Activated CD8-positive, alpha-beta T cell treated with anti-CD3 and anti-CD28 coated beads, Interleukin-2, amount 10 ng/mL, durations not matched to agents 7 days and 5 days (primary cell): ENCODE data around the gene AQP3. TPM values are rescaled to one million over a fixed set of nuclear protein-coding genes. Genes with fewer than 3 reads are reported as not detected.

Source experiments
- ATAC-seq: fragments of 150-1000 bp; cut with Tn5 transposase; one replicate; pipeline ENCODE4 v1.10.0; 2021; ENCODE audit warnings: moderate library complexity
- CTCF ChIA-PET: fragments of 350-600 bp; sonication (Branson Sonifier 250); formaldehyde crosslinking; loops from one replicate; lab custom pipeline; 2021; ENCODE audit warnings: antibody characterized with exemption; lab: Charles Lee
- POLR2A ChIA-PET: fragments of 350-600 bp; sonication (Branson Sonifier 250); formaldehyde crosslinking; loops from one replicate; lab custom pipeline; 2021; ENCODE audit warnings: antibody characterized with exemption; lab: Charles Lee
- DNase-seq: peaks from one replicate; pipeline ENCODE4 v3.0.0-alpha.2; 2020
- H3K27ac Mint-ChIP-seq: one replicate; pipeline ENCODE4 v1.8.0; 2021; ENCODE audit warnings: mild to moderate bottlenecking, mixed read lengths
- H3K27me3 Mint-ChIP-seq: one replicate; pipeline ENCODE4 v1.8.0; 2021; ENCODE audit warnings: low read depth, mixed read lengths
- H3K36me3 Mint-ChIP-seq: one replicate; pipeline ENCODE4 v1.8.0; 2021; ENCODE audit warnings: low read depth, mixed read lengths
- H3K4me1 Mint-ChIP-seq: one replicate; pipeline ENCODE4 v1.8.0; 2021; ENCODE audit warnings: low read depth, mixed read lengths
- H3K4me3 Mint-ChIP-seq: one replicate; pipeline ENCODE4 v1.8.0; 2021; ENCODE audit warnings: mild to moderate bottlenecking, mixed read lengths
- H3K9me3 Mint-ChIP-seq: one replicate; pipeline ENCODE4 v1.8.0; 2022; ENCODE audit warnings: mixed read lengths; ENCODE audit not compliant: insufficient read depth
- total RNA-seq, 2 experiments: library from RNA; stranded (reverse); gene quantifications; one replicate each; pipeline ENCODE4 v1.2.3, GENCODE V29; 2021

Gene AQP3
- total RNA-seq, 2 experiments from 2014 or later = 29.9 to 31.4 TPM

DNA sequence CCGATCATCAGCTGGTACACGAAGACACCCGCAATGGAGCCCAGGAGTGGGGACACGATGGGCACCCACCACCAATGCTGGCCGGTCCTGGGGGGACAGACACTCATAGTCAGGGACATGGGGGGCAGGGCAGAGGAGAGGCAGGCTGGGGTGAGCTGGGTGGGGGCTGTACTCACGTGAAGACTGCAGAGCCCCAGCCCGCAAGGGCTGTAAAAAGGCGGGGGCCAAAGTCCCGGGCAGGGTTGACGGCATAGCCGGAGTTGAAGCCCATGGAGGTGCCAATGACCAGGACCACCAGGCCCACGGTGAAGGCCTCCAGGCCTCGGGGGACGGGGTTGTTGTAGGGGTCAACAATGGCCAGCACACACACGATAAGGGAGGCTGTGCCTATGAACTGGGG, 5.3 kb downstream of the AQP3 start:
- H3K27ac Mint-ChIP-seq = no peak overlapping the region
- no peaks in the 10 kb centered on the region for H3K27me3 Mint-ChIP-seq
- peaks cover 49% of the 10 kb centered on the region for H3K4me1 Mint-ChIP-seq
- DNase-seq (no peak), ATAC-seq (no peak)
- no peak overlapping the region for H3K4me3 Mint-ChIP-seq
- H3K36me3 Mint-ChIP-seq = peaks cover 15% of the 10 kb centered on the region
- ChIA-PET POLR2A (interaction anchor here (0.6 to 2.0 kb wide), 2 partner anchors 9 to 20 kb away, joined by 4 to 9 read pairs; no protein-coding TSS in a partner anchor), CTCF (interaction anchor here (1.8 kb wide), 1 partner anchor 11 kb away, joined by 7 read pairs; no protein-coding TSS in a partner anchor)
- no peaks in the 10 kb centered on the region for H3K9me3 Mint-ChIP-seq

DNA sequence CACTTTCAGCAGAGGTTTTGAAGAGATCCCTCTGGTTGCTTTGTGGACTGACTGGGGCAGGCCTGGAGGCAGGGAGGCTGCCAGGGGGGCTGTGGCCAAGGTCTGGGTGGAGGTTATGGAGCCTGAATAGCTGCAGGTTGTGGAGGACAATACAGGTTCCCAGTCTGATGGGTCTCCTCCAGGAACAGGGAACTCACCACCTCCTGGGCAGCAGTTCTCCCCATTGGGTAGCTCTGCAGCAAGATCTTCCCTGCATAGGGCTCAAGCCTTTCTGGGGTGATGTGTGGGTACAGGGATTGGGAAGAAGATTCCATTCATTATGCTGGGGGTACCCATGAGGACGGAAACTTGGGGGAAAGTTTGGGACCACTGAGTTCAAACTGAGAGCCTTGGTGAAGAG, 6.8 kb downstream of the AQP3 start:
- Mint-ChIP-seq H3K27ac (no peak overlapping the region), H3K36me3 (peaks cover 15% of the 10 kb centered on the region), H3K27me3 (no peaks in the 10 kb centered on the region), H3K4me3 (no peak overlapping the region), H3K4me1 (peaks cover 39% of the 10 kb centered on the region), H3K9me3 (no peaks in the 10 kb centered on the region)
- POLR2A ChIA-PET = interaction anchor here (2.0 kb wide), 1 partner anchor 8 kb away, joined by 9 read pairs; no protein-coding TSS in a partner anchor
- DNase-seq (no peak), ATAC-seq (no peak)
- CTCF ChIA-PET = interaction anchor here (1.2 to 1.4 kb wide), 3 partner anchors 25 to 37 kb away, joined by 3 to 6 read pairs (median 4); no protein-coding TSS in a partner anchor

DNA sequence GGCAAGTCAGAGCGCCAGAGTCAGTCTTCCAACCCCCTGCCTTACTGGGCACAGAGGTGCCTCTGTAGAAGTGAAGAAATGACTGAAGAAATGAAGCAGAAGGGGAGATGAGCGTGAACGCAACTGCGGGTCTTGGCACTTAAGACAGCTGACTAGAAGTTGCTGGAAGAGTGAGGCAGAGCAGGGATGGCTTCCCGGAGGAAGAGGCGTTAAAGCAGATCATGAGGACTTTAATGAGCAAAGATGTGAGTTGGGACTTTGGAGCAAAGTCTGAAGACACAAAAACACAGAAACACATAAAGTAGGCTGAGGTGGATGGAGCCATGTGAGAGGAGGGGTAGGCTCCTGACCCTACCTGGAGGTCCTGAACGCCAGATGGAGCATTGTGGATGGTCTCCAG, 7.2 kb downstream of the AQP3 start:
- Mint-ChIP-seq H3K9me3 (no peaks in the 10 kb centered on the region), H3K36me3 (peaks cover 15% of the 10 kb centered on the region), H3K27ac (no peak overlapping the region), H3K4me3 (no peak overlapping the region), H3K4me1 (peaks cover 37% of the 10 kb centered on the region), H3K27me3 (peaks cover 2% of the 10 kb centered on the region)
- CTCF ChIA-PET = interaction anchor here (1.0 to 1.4 kb wide), 4 partner anchors 13 to 36 kb away, joined by 3 to 6 read pairs (median 5); no protein-coding TSS in a partner anchor
- DNase-seq (no peak), ATAC-seq (no peak)
- POLR2A ChIA-PET = no interaction called here

DNA sequence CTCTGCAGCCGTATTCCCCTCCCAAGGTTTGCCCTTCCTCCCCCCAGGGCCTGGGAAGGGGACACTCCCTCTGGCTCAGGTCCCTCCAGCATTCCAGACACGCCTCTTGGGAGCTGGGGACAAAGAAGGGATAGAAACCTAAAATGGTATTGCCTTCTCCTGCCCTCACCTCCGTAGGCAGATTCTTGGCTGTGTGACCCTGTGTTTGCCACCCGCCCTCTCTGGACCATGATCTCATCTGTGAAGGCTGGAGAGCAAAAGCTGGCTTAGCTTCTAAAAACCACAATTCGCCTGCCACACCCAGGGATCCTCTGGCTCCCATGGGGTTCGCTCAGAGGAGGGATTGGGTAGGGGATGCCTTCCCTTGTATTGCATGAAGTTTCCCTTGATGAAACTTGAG, 7.7 kb downstream of the AQP3 start:
- Mint-ChIP-seq H3K4me3 (no peak overlapping the region), H3K27ac (no peak overlapping the region), H3K9me3 (no peaks in the 10 kb centered on the region), H3K4me1 (peaks cover 33% of the 10 kb centered on the region), H3K36me3 (peaks cover 15% of the 10 kb centered on the region), H3K27me3 (peaks cover 2% of the 10 kb centered on the region)
- CTCF ChIA-PET = interaction anchor here (1.0 to 1.4 kb wide), 4 partner anchors 13 to 36 kb away, joined by 3 to 6 read pairs (median 5); no protein-coding TSS in a partner anchor
- POLR2A ChIA-PET = no interaction called here
- ATAC-seq (no peak), DNase-seq (no peak)

DNA sequence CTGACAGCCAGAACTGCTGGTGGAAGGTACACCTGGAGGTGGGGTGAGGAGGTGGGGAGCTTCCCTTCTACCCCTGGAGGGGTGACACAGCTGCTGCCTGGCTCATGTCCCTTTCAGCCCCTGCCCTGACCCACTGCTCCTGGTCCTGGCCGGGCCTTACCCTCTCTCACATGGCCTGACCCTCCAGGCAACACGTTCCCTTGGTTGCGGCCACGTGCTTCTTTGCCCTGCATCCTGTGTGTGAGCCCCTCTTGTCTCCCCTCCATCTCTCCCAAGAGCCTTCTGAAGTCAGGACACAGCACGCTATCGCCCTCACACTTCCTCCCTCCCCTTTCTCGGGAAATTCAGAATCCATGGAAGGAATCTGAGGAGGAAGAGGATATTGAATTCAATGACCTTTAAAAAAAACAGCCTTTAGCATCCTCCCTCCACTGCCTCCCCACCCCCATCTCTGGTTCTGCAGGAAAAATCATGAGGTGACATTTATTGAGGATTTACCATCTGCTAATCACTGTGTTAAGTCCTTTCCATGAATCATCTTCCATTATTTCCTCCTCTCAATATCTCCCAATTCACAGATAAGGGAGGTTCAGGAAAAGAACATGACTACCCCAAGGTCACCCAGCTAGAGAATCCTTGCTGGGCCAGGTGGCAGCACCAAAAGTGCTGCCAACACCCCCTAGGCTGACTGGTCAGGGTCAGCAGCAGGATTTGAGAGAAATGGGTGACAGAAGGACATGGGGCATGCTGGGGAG, 8.3 kb downstream of the AQP3 start:
- no peak for ATAC-seq
- CTCF ChIA-PET = interaction anchor here (1.0 to 2.2 kb wide), 5 partner anchors 14 to 35 kb away, joined by 3 to 8 read pairs (median 6); no protein-coding TSS in a partner anchor
- no peak overlapping the region for H3K27ac Mint-ChIP-seq
- DNase-seq = no peak
- POLR2A ChIA-PET = no interaction called here
- H3K9me3 Mint-ChIP-seq = no peaks in the 10 kb centered on the region
- H3K4me1 Mint-ChIP-seq = peaks cover 29% of the 10 kb centered on the region
- H3K27me3 Mint-ChIP-seq = peaks cover 2% of the 10 kb centered on the region
- peaks cover 15% of the 10 kb centered on the region for H3K36me3 Mint-ChIP-seq
- H3K4me3 Mint-ChIP-seq = no peak overlapping the region

DNA sequence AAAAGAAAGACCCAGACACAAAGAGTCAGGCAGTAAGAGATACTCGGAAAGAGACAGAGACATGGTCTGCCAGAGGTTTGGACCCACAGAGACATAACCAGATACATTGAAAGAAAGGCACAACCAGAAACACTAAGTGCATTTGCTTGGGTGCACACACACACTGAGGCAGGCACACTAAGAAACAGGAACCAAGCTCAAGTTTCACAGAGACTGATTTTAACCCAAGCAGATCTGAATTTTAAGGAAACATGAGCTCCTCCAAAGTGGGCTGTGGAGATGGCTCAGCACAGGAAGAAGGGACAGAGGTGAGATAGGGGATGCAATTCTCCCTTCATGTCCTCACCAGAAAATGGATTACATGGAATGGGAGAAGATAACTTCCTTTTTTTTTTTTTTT, 9.5 kb downstream of the AQP3 start:
- DNase-seq (no peak), ATAC-seq (no peak)
- Mint-ChIP-seq H3K9me3 (no peaks in the 10 kb centered on the region), H3K27me3 (peaks cover 2% of the 10 kb centered on the region), H3K4me3 (no peak overlapping the region), H3K4me1 (peaks cover 26% of the 10 kb centered on the region), H3K36me3 (peaks cover 11% of the 10 kb centered on the region), H3K27ac (peak overlapping the region; percentile 37)
- ChIA-PET CTCF (interaction anchor here (0.6 to 2.2 kb wide), 6 partner anchors 10 to 719 kb away, joined by 3 to 9 read pairs (median 7); partner anchors contain the start of gene AQP3), POLR2A (no interaction called here)

DNA sequence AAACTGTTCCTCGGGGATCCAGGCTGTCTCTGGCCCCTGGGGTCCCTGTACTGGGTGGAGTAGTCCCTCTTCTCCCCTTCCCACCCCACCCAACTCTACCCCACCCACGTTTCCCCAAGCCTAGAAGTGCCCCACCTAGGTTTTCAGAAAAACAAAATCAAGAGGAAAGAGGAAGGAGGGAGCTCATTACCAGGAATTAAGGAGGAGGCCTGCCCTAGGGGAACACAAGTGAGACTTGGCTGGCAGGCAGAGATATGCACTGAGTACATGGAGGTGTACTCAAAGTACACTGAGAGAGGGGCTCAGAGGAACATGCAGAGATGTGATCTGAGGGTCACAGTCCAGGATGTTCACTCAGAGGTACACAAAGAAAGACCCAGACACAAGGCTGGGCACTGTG, 10.2 kb downstream of the AQP3 start:
- H3K4me3 Mint-ChIP-seq = no peak overlapping the region
- DNase-seq (no peak), ATAC-seq (no peak)
- H3K36me3 Mint-ChIP-seq = peaks cover 8% of the 10 kb centered on the region
- POLR2A ChIA-PET = interaction anchor here (0.7 kb wide), 1 partner anchor 25 kb away, joined by 4 read pairs; no protein-coding TSS in a partner anchor
- no peaks in the 10 kb centered on the region for H3K9me3 Mint-ChIP-seq
- H3K4me1 Mint-ChIP-seq = peaks cover 22% of the 10 kb centered on the region
- CTCF ChIA-PET = interaction anchor here (1.4 to 2.2 kb wide), 3 partner anchors 16 to 29 kb away, joined by 6 to 9 read pairs (median 8); no protein-coding TSS in a partner anchor
- H3K27me3 Mint-ChIP-seq = peaks cover 2% of the 10 kb centered on the region
- H3K27ac Mint-ChIP-seq = peak overlapping the region; percentile 67

DNA sequence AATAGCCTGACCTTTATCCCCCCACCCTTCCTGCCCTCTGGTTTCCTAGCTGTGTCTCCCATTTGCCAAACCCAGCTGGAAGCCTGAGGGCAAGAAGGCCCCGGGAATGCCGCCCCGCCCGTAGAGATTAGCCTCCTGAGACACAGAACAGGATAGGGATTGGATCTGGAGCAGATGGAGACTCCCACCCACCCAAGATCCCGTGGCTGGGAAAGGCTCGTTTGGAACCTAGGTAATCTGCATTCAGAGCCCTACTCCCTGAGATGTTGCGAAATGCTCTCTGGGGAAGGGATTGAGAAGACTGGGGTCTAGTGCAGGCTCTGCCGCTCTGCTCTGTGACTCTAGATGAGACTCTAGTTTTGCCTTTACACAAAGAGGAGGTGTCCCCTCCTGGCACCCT, 10.9 kb downstream of the AQP3 start:
- DNase-seq (no peak), ATAC-seq (no peak)
- no peak overlapping the region for H3K4me3 Mint-ChIP-seq
- H3K36me3 Mint-ChIP-seq = peaks cover 6% of the 10 kb centered on the region
- H3K9me3 Mint-ChIP-seq = no peaks in the 10 kb centered on the region
- H3K27ac Mint-ChIP-seq = no peak overlapping the region
- peaks cover 23% of the 10 kb centered on the region for H3K4me1 Mint-ChIP-seq
- peaks cover 2% of the 10 kb centered on the region for H3K27me3 Mint-ChIP-seq
- ChIA-PET POLR2A (interaction anchor here (1.8 kb wide), 1 partner anchor 11 kb away, joined by 4 read pairs; the partner anchor contains the start of gene AQP3), CTCF (interaction anchor here (1.8 kb wide), 1 partner anchor 17 kb away, joined by 8 read pairs; no protein-coding TSS in a partner anchor)

DNA sequence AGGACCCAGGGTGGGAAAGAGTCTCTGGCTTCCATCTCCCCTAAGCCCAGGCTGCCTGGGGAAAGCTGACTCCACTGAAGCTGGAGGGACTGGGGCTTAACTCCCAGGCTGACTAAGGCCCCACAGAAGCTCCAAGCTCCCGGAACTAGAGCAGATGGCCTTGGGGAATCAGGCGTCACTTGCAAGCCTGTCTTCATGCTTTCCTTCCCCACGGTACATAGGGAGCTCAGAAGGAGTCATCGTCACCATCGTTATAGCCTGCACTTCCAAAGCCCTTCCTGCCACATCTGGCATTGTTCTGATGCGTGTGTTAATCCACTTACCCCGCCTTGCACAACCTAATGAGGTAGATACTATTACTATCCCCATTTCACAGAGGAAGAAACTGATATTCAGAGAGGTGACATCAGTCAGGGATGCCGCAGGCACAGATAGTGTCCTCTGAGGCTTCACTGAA, 11.5 kb downstream of the AQP3 start:
- ChIA-PET POLR2A (interaction anchor here (1.8 kb wide), 1 partner anchor 12 kb away, joined by 4 read pairs; the partner anchor contains the start of gene AQP3), CTCF (interaction anchor here (1.1 to 6.0 kb wide), 4 partner anchors 16 to 61 kb away, joined by 3 to 29 read pairs (median 6); no protein-coding TSS in a partner anchor)
- Mint-ChIP-seq H3K27me3 (peaks cover 2% of the 10 kb centered on the region), H3K36me3 (peaks cover 6% of the 10 kb centered on the region), H3K27ac (no peak overlapping the region), H3K4me1 (peaks cover 25% of the 10 kb centered on the region), H3K4me3 (no peak overlapping the region), H3K9me3 (no peaks in the 10 kb centered on the region)
- DNase-seq (no peak), ATAC-seq (no peak)

DNA sequence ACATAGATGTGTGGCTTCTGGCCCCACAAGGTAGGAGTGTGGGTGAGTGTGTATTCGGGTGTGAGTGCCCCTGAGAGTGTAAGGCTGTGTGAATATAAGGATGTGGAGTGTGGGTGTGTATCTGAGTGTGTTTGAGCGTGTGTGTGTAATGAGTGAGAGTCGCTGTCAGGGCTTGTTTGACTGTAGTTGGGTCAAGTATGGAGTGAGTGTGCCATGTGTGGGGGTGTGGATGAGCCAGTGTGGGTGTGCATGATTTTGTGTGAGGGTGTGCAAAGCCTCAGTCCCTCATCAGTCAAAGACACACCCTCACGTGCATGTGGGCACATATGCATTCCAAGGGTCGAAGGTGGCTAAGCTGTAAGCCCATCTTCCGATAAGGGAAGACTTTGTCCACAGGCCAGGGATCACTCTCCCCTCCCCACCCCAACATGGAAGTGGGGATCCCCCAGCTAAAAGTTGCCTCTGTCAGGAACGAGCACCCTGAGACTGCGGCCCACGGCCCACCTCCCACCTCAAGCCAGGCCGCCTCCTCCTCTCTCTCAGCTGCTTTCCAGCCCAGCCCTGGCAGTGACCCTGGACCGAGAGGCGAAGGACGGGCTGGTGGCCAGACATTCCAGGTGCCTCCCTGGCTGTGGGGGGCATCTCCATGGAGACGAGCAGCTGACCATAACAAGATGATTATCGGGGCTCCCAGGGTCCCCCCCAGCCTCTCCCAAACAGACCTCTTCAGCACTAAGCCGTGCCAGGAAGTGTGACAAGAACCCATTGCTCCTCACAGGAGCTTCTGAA, 12.9 kb downstream of the AQP3 start:
- POLR2A ChIA-PET = interaction anchor here (1.8 kb wide), 1 partner anchor 13 kb away, joined by 4 read pairs; the partner anchor contains the start of gene AQP3
- CTCF ChIA-PET = interaction anchor here (1.1 to 6.0 kb wide), 5 partner anchors 13 to 59 kb away, joined by 3 to 29 read pairs (median 8); partner anchors contain the start of gene AQP3
- Mint-ChIP-seq H3K4me3 (no peak overlapping the region), H3K27ac (no peak overlapping the region), H3K36me3 (no peaks in the 10 kb centered on the region), H3K4me1 (peaks cover 18% of the 10 kb centered on the region), H3K27me3 (peaks cover 2% of the 10 kb centered on the region), H3K9me3 (no peaks in the 10 kb centered on the region)
- ATAC-seq (no peak), DNase-seq (no peak)

DNA sequence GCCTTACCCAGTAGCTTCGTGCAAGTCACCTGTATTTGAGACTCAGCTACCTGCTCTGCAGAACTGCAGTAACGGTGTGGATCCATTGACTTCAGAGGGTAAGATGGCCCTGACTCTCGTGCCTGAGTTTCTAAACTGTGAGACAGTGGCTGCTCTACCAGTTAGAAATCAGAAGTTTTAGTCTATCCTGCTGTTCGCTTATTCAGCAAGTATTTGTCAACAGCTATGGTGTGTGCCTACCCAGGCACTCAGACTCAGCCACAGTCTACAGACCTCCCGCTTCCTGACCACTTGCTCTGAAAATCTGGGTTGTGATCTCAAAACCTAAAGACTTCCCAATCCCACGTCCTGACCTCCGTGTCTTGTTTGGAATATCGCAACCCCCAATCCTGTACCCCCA, 13.5 kb downstream of the AQP3 start:
- H3K4me3 Mint-ChIP-seq = no peak overlapping the region
- H3K27me3 Mint-ChIP-seq = peaks cover 2% of the 10 kb centered on the region
- H3K9me3 Mint-ChIP-seq = no peaks in the 10 kb centered on the region
- H3K4me1 Mint-ChIP-seq = peaks cover 14% of the 10 kb centered on the region
- ChIA-PET CTCF (interaction anchor here (0.9 to 6.0 kb wide), 6 partner anchors 14 to 59 kb away, joined by 3 to 29 read pairs (median 5); partner anchors contain the start of gene AQP3), POLR2A (no interaction called here)
- DNase-seq = no peak
- no peak for ATAC-seq
- H3K27ac Mint-ChIP-seq = no peak overlapping the region
- no peaks in the 10 kb centered on the region for H3K36me3 Mint-ChIP-seq
